GM12878 (cell line): Measurements from ENCODE around the gene SPIC. TPM values are rescaled to one million over a fixed set of nuclear protein-coding genes. Genes with fewer than 3 reads are reported as not detected.

ENCODE experiments used
- CBX3 ChIP-seq: fragments of 200-600 bp; sonication (generic); IDR thresholded peaks from 2 replicates; pipeline ENCODE4 v1.6.1; 2016; ENCODE audit warnings: low read depth, borderline replicate concordance
- HDAC2 ChIP-seq: fragments of 200-600 bp; sonication (generic); IDR thresholded peaks from 2 replicates; pipeline ENCODE4 v1.6.1; 2017
- JUNB ChIP-seq: IDR thresholded peaks from 2 replicates; pipeline ENCODE4 v1.6.1; 2016; ENCODE audit warnings: antibody characterized with exemption, mild to moderate bottlenecking
- KDM1A ChIP-seq: fragments of 200-600 bp; sonication (generic); IDR thresholded peaks from 2 replicates; pipeline ENCODE4 v1.6.1; 2016; ENCODE audit warnings: borderline replicate concordance
- polyA plus RNA-seq, 11 experiments: library from polyadenylated mRNA; depleted of rRNA in 4 of 11; unstranded in 6 of 11; stranded (reverse) in 5 of 11; fragments of >200 nt; fragmentation: Nextera tagmentation in 4 of 11; fragmentation: Illumina TruSeq in 1 of 11; extraction: Ambion mirVana in 4 of 11; extraction: Trizol in 1 of 11; gene quantifications; 1 replicate in 1 of 11; 2 replicates in 10 of 11; pipeline versions ENCODE4 v1.2.1 to v1.2.3, GENCODE V29; 2011 to 2016; ENCODE audit warnings: inconsistent platforms in 2 of 11, missing spikeins in 2 of 11, low read depth in 1 of 11
- total RNA-seq, 4 experiments: library from RNA; depleted of rRNA in 3 of 4; stranded (reverse); fragments of >200 nt in 3 of 4; fragmentation: Illumina TruSeq in 1 of 4; extraction: Trizol in 1 of 4; gene quantifications; 2 replicates each; pipeline versions ENCODE4 v1.2.1 to v1.2.3, GENCODE V29; 2013 to 2021
- TF ChIP-seq, protein P1 (sequence below): fragments of 450-650 bp; IDR thresholded peaks from 2 replicates; pipeline ENCODE4 v1.6.1; 2017; ENCODE audit warnings: mild to moderate bottlenecking
- TF ChIP-seq, protein P2 (sequence below): IDR thresholded peaks from 2 replicates; pipeline ENCODE4 v1.6.1; 2012; ENCODE audit warnings: mild to moderate bottlenecking, low read depth, low read length
- TF ChIP-seq, protein P3 (sequence below): fragments of 450-650 bp; formaldehyde crosslinking; IDR thresholded peaks from 2 replicates; pipeline ENCODE4 v1.5.0; 2022; ENCODE audit warnings: mild to moderate bottlenecking, missing genetic modification characterization
- TF ChIP-seq, protein P4 (sequence below): fragments of 450-650 bp; conservative IDR thresholded peaks from 2 replicates; pipeline ENCODE4 v1.6.1; 2017; ENCODE audit warnings: mild to moderate bottlenecking, moderate library complexity

Gene SPIC
- total and polyA plus RNA-seq, 10 of the 15 experiments (the other 5 are each of a cell fraction or from before 2014, with no cell fraction given), result 0.07 to 2.2 (median 0.18) TPM; not detected in 4

DNA sequence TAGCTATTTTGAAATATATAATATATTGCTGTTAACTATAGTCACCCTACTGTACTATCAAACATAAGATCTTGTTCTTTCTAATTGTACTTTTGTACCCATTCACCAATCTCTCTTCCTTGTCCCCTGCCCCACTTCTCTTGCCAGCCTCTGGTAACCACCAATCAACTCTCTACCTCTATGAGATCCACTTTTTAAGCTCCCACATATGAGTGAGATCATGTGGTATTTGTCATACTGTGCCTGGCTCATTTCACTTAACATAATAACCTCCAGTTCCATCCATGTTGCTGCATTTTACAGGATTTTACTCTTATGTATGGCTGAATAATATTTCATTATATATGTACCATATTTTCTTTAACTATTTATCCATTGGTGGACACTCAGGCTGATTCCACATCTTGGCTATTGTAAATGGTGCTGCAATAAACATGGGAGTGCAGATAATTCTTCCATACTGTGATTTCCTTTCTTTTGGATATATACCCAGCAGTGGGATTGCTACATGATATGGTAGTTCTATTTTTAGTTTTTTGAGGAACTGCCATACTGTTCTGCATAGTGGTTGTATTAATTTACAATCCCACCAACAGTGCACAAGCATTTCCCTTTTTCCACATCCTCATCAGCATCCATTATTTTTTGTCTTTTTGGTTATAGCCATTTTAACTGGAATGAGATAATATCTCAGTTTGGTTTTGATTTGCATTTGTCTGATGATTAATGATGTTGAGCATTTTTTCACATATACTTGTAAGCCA lies 33.5 kb upstream of the SPIC start (continued):
- TF ChIP-seq, protein P1, sequence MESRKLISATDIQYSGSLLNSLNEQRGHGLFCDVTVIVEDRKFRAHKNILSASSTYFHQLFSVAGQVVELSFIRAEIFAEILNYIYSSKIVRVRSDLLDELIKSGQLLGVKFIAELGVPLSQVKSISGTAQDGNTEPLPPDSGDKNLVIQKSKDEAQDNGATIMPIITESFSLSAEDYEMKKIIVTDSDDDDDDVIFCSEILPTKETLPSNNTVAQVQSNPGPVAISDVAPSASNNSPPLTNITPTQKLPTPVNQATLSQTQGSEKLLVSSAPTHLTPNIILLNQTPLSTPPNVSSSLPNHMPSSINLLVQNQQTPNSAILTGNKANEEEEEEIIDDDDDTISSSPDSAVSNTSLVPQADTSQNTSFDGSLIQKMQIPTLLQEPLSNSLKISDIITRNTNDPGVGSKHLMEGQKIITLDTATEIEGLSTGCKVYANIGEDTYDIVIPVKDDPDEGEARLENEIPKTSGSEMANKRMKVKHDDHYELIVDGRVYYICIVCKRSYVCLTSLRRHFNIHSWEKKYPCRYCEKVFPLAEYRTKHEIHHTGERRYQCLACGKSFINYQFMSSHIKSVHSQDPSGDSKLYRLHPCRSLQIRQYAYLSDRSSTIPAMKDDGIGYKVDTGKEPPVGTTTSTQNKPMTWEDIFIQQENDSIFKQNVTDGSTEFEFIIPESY, result no peak
- TF ChIP-seq HDAC2, result no peak
- TF ChIP-seq CBX3, result no peak
- TF ChIP-seq, protein P2, sequence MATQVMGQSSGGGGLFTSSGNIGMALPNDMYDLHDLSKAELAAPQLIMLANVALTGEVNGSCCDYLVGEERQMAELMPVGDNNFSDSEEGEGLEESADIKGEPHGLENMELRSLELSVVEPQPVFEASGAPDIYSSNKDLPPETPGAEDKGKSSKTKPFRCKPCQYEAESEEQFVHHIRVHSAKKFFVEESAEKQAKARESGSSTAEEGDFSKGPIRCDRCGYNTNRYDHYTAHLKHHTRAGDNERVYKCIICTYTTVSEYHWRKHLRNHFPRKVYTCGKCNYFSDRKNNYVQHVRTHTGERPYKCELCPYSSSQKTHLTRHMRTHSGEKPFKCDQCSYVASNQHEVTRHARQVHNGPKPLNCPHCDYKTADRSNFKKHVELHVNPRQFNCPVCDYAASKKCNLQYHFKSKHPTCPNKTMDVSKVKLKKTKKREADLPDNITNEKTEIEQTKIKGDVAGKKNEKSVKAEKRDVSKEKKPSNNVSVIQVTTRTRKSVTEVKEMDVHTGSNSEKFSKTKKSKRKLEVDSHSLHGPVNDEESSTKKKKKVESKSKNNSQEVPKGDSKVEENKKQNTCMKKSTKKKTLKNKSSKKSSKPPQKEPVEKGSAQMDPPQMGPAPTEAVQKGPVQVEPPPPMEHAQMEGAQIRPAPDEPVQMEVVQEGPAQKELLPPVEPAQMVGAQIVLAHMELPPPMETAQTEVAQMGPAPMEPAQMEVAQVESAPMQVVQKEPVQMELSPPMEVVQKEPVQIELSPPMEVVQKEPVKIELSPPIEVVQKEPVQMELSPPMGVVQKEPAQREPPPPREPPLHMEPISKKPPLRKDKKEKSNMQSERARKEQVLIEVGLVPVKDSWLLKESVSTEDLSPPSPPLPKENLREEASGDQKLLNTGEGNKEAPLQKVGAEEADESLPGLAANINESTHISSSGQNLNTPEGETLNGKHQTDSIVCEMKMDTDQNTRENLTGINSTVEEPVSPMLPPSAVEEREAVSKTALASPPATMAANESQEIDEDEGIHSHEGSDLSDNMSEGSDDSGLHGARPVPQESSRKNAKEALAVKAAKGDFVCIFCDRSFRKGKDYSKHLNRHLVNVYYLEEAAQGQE, result no peak
- TF ChIP-seq JUNB, result no peak
- TF ChIP-seq, protein P3, sequence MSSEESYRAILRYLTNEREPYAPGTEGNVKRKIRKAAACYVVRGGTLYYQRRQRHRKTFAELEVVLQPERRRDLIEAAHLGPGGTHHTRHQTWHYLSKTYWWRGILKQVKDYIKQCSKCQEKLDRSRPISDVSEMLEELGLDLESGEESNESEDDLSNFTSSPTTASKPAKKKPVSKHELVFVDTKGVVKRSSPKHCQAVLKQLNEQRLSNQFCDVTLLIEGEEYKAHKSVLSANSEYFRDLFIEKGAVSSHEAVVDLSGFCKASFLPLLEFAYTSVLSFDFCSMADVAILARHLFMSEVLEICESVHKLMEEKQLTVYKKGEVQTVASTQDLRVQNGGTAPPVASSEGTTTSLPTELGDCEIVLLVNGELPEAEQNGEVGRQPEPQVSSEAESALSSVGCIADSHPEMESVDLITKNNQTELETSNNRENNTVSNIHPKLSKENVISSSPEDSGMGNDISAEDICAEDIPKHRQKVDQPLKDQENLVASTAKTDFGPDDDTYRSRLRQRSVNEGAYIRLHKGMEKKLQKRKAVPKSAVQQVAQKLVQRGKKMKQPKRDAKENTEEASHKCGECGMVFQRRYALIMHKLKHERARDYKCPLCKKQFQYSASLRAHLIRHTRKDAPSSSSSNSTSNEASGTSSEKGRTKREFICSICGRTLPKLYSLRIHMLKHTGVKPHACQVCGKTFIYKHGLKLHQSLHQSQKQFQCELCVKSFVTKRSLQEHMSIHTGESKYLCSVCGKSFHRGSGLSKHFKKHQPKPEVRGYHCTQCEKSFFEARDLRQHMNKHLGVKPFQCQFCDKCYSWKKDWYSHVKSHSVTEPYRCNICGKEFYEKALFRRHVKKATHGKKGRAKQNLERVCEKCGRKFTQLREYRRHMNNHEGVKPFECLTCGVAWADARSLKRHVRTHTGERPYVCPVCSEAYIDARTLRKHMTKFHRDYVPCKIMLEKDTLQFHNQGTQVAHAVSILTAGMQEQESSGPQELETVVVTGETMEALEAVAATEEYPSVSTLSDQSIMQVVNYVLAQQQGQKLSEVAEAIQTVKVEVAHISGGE (CRISPR knock-in tag), result no peak
- TF ChIP-seq, protein P4, sequence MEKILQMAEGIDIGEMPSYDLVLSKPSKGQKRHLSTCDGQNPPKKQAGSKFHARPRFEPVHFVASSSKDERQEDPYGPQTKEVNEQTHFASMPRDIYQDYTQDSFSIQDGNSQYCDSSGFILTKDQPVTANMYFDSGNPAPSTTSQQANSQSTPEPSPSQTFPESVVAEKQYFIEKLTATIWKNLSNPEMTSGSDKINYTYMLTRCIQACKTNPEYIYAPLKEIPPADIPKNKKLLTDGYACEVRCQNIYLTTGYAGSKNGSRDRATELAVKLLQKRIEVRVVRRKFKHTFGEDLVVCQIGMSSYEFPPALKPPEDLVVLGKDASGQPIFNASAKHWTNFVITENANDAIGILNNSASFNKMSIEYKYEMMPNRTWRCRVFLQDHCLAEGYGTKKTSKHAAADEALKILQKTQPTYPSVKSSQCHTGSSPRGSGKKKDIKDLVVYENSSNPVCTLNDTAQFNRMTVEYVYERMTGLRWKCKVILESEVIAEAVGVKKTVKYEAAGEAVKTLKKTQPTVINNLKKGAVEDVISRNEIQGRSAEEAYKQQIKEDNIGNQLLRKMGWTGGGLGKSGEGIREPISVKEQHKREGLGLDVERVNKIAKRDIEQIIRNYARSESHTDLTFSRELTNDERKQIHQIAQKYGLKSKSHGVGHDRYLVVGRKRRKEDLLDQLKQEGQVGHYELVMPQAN, result no peak
- no peak for TF ChIP-seq KDM1A
